Thymus (tissue), 11 donors: ENCODE results near the gene STK10. TPM values are rescaled to one million over a fixed set of nuclear protein-coding genes. Genes with fewer than 3 reads are reported as not detected.
"Not testable (repeated sequence)": the region's sequence is repeated elsewhere in the genome, so short reads cannot be mapped to it uniquely, and the experiment has no call there.

Experiments used
- DNase-seq, 9 donors: peaks; one replicate each; pipeline ENCODE4 v3.0.0-alpha.2; 2013; ENCODE audit warnings: low spot score in 9 of 9, low read depth in 6 of 9, missing footprints in 1 of 9
- H3K27ac ChIP-seq, 2 donors: one replicate each; pipeline ENCODE4 v1.5.1; 2013; ENCODE audit warnings: control low read depth in 1 of 2, low read depth in 1 of 2, low read length in 1 of 2, mild to moderate bottlenecking in 1 of 2, moderate library complexity in 1 of 2
- H3K27me3 ChIP-seq, 2 donors: one replicate each; pipeline ENCODE4 v1.5.1; 2013; ENCODE audit warnings: low read length in 1 of 2; ENCODE audit not compliant: control insufficient read depth in 2 of 2, insufficient read depth in 1 of 2
- H3K36me3 ChIP-seq, 2 donors: one replicate each; pipeline ENCODE4 v1.5.1; 2013; ENCODE audit warnings: low read length in 1 of 2, mild to moderate bottlenecking in 1 of 2, moderate library complexity in 1 of 2; ENCODE audit not compliant: control insufficient read depth in 2 of 2, insufficient read depth in 2 of 2
- H3K4me1 ChIP-seq, 2 donors: one replicate each; pipeline ENCODE4 v1.5.1; 2013; ENCODE audit warnings: low read length in 2 of 2; ENCODE audit not compliant: control insufficient read depth in 2 of 2, insufficient read depth in 2 of 2
- H3K4me3 ChIP-seq, 2 donors: one replicate each; pipeline ENCODE4 v1.5.1; 2013; ENCODE audit warnings: low read length in 2 of 2, control low read depth in 1 of 2, mild to moderate bottlenecking in 1 of 2
- H3K9me3 ChIP-seq, 2 donors: one replicate each; pipeline ENCODE4 v1.5.1; 2013; ENCODE audit warnings: low read length in 1 of 2, mild to moderate bottlenecking in 1 of 2; ENCODE audit not compliant: control insufficient read depth in 2 of 2, insufficient read depth in 1 of 2
- WGBS: extraction: QIAGEN DNeasy Blood & Tissue Kit; methylation state at CpG from one replicate; pipeline ENCODE4 v1.1.7; 2013; 5-methylcytosine and 5-hydroxymethylcytosine counted together
- polyA plus RNA-seq: library from polyadenylated mRNA; stranded (reverse); fragments of 200-250 nt; gene quantifications from one replicate; pipeline ENCODE4 v1.2.3, GENCODE V29; 2013
- total RNA-seq: library from RNA; stranded (reverse); fragments of 120-200 nt; gene quantifications from one replicate; pipeline ENCODE4 v1.2.4, GENCODE V29; 2013
- donor health status: healthy.

Gene STK10
- total and polyA plus RNA-seq, 2 donors: 22.0 to 44.9 TPM

- H3K36me3 ChIP-seq: peaks cover 5% of the 10 kb centered on the region in 2 donors
- DNase-seq: no peak
- no peak overlapping the region for H3K27ac ChIP-seq
- H3K9me3 ChIP-seq: no peaks in the 10 kb centered on the region
- no peaks in the 10 kb centered on the region for H3K4me1 ChIP-seq
- no peak overlapping the region for H3K4me3 ChIP-seq
- no peaks in the 10 kb centered on the region for H3K27me3 ChIP-seq
- whole genome bisulfite sequencing: 76% methylated on average over 2 of the region's 2 CpGs
Observed at GRCh38 chr5:172219296-172219695, 31.3 kb upstream of the STK10 start.

- H3K4me1 ChIP-seq: no peaks in the 10 kb centered on the region
- no peak overlapping the region for H3K4me3 ChIP-seq
- no peaks in the 10 kb centered on the region for H3K9me3 ChIP-seq
- H3K27me3 ChIP-seq: no peaks in the 10 kb centered on the region
- peaks cover 7 to 19% of the 10 kb centered on the region in 2 donors for H3K36me3 ChIP-seq
- no peak overlapping the region for H3K27ac ChIP-seq
- WGBS: 81% methylated on average over 3 of the region's 3 CpGs
- DNase-seq: no peak
Observed at GRCh38 chr5:172216345-172216744, 28.3 kb upstream of the STK10 start.

GRCh38 chr5:172213126-172213525 lies 25.1 kb upstream of the STK10 start:
- no peak overlapping the region for H3K4me3 ChIP-seq
- no peak for DNase-seq
- H3K27me3 ChIP-seq: no peaks in the 10 kb centered on the region
- WGBS: 86% methylated on average over 4 of the region's 4 CpGs
- H3K9me3 ChIP-seq: no peaks in the 10 kb centered on the region
- H3K27ac ChIP-seq: no peak overlapping the region
- no peaks in the 10 kb centered on the region for H3K4me1 ChIP-seq
- H3K36me3 ChIP-seq: peaks cover 4 to 28% of the 10 kb centered on the region in 2 donors

- H3K9me3 ChIP-seq: no peaks in the 10 kb centered on the region
- DNase-seq: no peak
- 97% methylated on average over 8 of the region's 8 CpGs for WGBS
- H3K36me3 ChIP-seq: peaks cover 4 to 28% of the 10 kb centered on the region in 2 donors
- H3K4me1 ChIP-seq: no peaks in the 10 kb centered on the region
- H3K27me3 ChIP-seq: no peaks in the 10 kb centered on the region
- H3K4me3 ChIP-seq: no peak overlapping the region
- no peak overlapping the region for H3K27ac ChIP-seq
Observed at GRCh38 chr5:172211676-172212075, 23.7 kb upstream of the STK10 start.

GRCh38 chr5:172209714-172210113 lies 21.7 kb upstream of the STK10 start:
- H3K9me3 ChIP-seq: no peaks in the 10 kb centered on the region
- no peaks in the 10 kb centered on the region for H3K27me3 ChIP-seq
- no peaks in the 10 kb centered on the region for H3K4me1 ChIP-seq
- no peak overlapping the region for H3K27ac ChIP-seq
- H3K4me3 ChIP-seq: no peak overlapping the region
- no peak for DNase-seq
- peaks cover 4 to 23% of the 10 kb centered on the region in 2 donors for H3K36me3 ChIP-seq
- WGBS: 98% methylated on average over 2 of the region's 2 CpGs

- Histone ChIP-seq H3K4me3 (no peak overlapping the region), H3K36me3 (peaks cover 4 to 17% of the 10 kb centered on the region in 2 donors), H3K27me3 (no peaks in the 10 kb centered on the region), H3K9me3 (no peaks in the 10 kb centered on the region), H3K4me1 (no peaks in the 10 kb centered on the region), H3K27ac (no peak overlapping the region)
- no peak for DNase-seq
- 28% methylated on average over 3 of the region's 3 CpGs for WGBS
Observed at GRCh38 chr5:172207511-172207910, 19.5 kb upstream of the STK10 start.

GRCh38 chr5:172205984-172206383 lies 18.0 kb upstream of the STK10 start:
- H3K4me1 ChIP-seq, H3K9me3 ChIP-seq, H3K27ac ChIP-seq, H3K27me3 ChIP-seq, H3K36me3 ChIP-seq, H3K4me3 ChIP-seq, DNase-seq: not testable (repeated sequence)
- 98% methylated on average over 11 of the region's 11 CpGs for WGBS

GRCh38 chr5:172200476-172200875 lies 12.5 kb upstream of the STK10 start:
- Histone ChIP-seq H3K36me3 (no peaks in the 10 kb centered on the region), H3K27me3 (no peaks in the 10 kb centered on the region), H3K9me3 (peaks cover 0 to 4% of the 10 kb centered on the region in 2 donors), H3K4me1 (no peaks in the 10 kb centered on the region), H3K27ac (no peak overlapping the region), H3K4me3 (no peak overlapping the region)
- DNase-seq: no peak
- 97% methylated on average over 6 of the region's 6 CpGs for WGBS

GRCh38 chr5:172199446-172199845 lies 11.4 kb upstream of the STK10 start:
- Histone ChIP-seq H3K4me1 (no peaks in the 10 kb centered on the region), H3K36me3 (no peaks in the 10 kb centered on the region), H3K4me3 (no peak overlapping the region), H3K27ac (no peak overlapping the region), H3K27me3 (no peaks in the 10 kb centered on the region), H3K9me3 (peaks cover 0 to 4% of the 10 kb centered on the region in 2 donors)
- DNase-seq: no peak
- WGBS: 85% methylated on average over 10 of the region's 10 CpGs

GRCh38 chr5:172197775-172198174 lies 9.8 kb upstream of the STK10 start:
- not testable (repeated sequence) for DNase-seq, H3K27me3 ChIP-seq, H3K4me1 ChIP-seq, H3K9me3 ChIP-seq, H3K4me3 ChIP-seq, H3K27ac ChIP-seq, H3K36me3 ChIP-seq
- WGBS: 90% methylated on average over 4 of the region's 4 CpGs
